Activated CD4-positive, alpha-beta T cell treated with anti-CD3 and anti-CD28 coated beads for 48 hours (primary cell): Measurements from ENCODE around the gene TAOK1.
"Not testable (repeated sequence)": the region's sequence is repeated elsewhere in the genome, so short reads cannot be mapped to it uniquely, and the experiment has no call there.

Source experiments
- DNase-seq: peaks from one replicate; pipeline ENCODE4 v3.0.0-alpha.2; 2020

Gene TAOK1

DNA sequence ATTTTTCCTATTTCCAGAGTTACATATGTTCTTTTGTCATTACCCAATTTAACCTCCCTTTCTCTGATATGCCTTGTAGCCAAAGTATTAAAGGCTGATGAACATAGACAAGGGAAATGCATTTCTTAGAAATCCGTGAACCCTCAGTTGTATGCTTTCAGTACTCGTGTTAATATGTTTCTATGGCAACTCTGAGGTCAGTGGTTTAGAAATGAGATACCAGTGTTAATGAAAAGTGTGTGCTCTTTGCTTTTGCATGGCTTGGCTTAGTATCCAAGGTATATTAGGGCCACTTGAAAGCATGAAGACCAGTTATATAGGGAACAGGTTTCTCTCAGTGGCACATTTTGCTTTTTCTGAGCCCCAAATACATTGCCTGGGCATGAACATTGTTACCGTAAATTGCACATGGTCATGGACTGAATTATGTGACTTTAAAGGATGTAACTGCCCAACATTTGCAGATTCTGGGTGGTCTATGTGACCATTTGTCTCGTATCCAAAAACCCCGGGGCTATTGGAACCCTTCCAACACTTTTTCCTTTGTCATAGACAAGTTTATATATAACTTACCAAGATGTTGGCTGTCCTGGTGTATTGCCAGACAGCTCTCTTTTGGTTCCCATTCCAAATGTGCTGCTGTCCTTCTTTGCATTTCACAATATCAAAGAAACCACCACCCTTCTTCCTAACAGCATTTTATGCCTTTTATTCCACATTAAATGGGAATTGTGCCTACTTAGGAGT lies 159.2 kb downstream of the TAOK1 start:
- no peak for DNase-seq

DNA sequence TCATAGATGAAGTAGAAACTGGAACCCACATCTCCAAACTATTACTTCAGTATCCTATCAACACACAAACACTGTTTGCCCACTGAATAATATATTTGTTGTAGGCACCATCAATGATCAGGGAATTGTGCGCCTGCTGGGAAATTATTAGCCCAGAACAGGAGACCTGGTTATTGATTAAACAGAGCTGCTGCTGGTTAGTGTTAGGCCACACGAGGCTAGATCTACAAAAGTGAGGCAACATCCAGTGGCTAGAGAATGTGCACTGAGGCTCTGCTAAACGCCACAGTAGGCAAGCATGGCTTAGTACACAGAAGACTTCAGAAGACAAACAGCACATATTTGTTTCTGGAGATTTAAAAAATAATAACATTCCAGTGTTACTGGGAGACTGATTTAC lies 165.7 kb downstream of the TAOK1 start:
- DNase-seq, result no peak

DNA sequence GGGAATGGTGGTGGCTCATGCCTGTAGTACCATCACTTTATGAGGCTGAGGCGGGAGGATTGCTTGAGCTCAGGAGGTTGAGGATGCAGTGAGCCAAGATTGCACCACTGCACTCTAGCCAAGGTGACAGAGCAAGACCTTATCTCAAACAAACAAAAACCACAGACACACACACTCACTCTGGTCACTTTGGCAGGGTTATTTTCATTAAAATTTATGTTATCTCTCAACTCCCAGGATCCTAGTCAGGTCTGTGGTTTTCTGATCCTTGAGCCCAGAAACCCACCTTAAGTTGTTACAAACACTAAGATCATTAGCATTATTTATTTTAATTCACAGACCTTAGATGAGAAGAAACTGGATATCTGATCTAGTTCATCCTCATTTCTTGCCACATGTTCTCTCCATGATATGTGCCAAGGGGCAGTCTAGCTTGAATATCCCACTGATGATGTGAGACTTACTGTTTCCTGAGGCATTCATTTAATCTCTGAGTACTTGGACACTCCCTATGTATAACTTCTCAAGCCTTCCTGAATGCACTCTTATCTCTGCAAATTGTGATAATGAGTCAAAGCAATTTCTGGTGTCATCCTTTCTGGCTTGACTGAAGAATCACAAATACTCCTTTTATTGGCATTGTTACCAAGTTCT lies 167.0 kb downstream of the TAOK1 start:
- DNase-seq, result no peak

DNA sequence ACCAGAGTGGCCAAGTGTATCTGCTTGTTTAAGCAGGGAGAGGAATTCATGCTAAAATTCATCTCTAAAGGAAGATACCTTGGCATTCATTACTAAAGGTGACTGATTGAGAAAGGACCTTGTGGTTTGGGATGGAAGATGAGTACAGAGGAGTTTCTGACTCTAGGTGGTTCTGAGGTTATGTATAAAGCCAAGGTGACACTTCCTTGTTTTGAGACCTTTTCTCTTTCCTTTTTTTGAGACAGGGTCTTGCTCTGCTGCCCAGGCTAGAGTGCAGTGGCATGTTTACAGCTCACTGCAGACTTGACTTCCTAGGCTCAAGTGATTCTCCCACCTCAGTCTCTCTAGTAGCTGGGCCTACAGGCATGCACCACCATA lies 167.6 kb downstream of the TAOK1 start:
- no peak for DNase-seq

DNA sequence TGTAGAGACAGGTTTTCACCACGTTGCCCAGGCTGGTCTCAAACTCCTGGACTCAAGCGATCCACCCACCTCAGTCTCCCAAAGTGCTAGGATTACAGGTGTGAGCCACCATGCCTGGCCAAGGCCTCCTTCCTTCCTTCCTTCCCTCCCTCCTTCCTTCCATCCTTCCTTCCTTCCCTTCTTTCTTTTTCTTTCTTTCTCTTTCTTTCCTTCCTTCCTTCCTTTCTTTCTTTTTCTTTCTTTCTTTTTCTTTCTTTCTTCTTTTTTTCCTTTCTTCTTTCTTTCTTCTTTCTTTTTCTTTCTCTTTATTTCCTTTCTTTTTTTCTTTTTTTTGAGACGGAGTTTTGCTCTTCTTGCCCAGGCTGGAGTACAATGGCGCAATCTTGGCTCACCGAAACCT lies 168.0 kb downstream of the TAOK1 start:
- DNase-seq, result not testable (repeated sequence)

DNA sequence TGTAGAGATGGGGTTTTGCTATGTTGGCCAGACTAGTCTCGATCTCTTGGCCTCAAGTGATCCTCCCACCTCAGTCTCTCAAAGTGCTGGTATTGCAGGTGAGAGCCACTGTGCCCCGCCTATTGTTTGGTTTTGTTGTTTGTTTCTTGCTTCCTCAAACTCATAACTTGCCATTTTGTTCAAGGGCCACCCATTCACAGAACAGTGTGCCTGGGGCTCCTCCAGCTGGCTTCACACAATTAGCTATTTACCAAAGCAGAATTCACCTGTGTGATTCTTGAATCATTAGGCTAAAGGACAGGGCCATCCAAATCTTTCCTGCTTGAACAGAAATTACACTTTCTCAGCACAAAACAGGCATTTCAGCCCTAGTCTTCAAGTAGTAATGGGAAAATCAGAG lies 169.5 kb downstream of the TAOK1 start:
- DNase-seq, result no peak

DNA sequence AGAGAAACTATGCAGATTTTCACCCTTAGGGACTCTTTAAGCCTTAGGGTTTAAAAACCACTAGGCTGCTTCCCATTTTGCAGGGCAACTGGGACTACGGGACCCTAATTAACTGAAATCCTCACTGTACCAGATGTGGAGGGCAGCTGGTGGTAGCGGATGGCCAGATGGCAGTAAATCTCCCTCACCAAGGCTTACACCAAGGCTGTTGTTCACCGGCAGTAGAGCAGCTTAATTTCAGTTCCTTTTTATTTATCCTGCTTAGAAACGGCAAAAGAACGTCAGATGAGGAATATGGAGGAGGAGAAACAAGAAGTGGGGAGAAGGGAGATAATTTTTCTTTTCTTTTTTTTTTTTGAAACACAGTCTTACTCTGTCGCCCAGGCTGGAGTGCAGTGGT lies 170.2 kb downstream of the TAOK1 start:
- DNase-seq, result no peak

DNA sequence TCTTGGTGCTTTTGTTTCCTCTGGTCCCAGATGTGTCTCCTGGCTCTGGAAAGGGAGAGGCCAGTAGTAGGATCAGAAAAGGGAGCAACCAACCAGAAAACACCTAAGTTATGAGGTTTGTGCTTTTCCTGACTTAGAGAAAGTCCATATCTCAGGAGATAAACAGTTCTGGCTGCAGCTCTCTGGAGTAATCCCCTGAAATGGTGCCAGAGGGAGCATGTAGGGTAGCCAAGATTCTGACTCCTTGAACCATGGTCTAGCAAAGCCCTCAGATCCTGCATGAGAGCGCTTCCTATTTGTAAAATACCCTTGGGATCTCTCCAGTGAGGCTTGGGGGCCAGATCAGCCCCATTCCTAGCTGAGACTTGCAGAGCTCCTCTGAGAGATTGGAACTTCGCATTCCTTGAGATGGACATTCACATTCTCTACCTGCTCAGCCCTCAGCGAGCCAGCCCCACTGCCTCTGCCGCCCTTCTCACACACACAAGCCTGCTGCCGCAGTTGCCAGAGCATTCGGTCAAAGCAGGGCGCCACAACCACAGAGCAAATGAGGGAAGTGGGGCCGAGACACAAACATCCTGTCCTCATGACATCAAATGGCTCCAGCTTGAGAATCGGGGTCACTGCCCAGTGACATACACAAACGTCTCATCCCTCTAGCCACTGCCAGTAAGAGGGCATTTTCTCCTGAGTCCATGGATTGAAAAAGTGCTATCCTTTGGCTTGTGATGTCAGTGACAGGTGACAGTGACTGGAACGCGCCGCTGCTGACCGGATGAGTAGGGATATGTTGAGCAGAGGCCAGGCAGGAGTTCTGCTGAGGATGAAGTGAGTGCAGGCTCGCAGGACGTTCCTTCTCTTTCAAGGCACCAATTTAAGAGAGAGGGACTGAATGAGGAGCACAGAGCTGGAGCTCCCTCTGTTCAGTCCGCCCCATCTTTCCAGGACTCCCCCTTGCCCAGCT lies 171.7 kb downstream of the TAOK1 start:
- DNase-seq, result no peak

DNA sequence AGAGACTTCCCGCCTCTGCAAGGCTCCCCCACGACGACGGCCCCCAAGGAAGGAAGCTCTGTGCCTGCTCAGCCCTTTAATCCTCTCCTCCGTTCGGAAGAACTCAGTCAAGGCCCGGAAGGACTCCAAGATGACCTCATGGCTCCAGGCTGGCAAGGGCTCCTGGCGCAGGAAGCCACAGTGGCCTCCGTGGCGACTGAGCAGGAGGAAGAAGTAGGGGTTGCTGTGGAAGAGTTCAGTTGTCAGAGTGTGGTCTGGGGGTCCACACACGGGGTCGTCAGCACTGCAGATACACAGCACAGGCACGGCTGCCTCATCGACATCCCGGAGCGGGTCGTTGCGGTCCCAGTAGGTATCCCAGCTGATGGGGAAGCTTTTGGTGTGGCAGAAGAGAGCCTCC lies 172.5 kb downstream of the TAOK1 start:
- no peak for DNase-seq

DNA sequence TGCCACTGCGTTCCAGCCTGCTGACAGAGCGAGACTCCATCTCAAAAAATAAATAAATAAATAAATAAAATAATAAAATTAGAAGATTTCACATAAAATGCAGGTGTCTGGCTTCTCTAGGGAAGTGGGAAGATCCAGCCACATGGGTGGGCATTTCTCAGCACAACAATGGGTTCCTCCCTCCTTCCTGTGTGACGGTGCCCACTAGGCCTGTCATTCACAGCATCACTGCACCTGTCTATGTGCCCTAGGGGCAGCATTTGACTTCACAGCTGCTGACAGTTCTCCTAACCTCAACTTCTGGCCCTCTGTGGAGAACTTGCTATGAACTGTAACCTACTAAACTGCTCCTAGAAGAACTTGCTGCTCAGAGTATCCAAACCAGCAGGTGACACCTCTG lies 173.7 kb downstream of the TAOK1 start:
- no peak for DNase-seq

DNA sequence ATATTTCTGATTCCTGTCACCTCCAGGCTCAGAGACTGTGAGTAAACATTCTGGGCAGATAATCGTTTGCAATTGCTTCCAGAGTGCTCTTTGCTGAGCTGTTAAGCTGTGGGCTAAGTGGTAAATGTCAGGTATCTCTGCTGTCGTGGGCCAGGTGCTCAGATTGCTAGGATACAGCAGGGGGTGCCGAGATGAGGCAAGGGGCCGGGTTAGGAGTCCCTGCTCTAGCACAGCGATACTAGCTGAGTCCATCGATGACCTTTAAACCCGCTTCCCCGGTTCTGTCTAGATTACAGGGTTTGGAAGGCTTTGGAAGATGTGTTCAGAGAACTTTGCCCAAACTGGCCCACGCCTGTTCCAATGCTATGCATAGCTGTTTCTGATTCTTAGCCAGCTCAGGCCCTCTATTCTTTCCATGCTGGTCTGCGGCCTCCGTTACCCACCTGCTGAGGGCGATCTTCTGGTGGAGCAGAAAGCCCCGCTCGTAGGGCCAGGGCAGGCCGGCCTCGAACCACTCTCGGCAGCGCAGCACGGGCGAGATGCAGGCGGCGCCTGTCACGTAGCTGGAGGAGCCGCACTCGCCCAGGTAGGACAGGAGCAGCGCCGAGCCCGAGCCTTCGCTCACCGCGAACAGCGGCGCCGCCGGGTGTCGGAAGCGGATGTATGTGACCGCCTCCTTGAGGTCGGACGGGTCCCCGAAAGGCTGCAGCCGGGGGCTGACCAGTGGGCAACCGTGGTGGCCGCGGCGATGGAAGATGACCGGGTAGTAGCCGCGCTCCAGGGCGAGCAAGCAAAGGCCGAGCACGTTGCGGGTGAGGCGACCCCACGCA lies 175.7 kb downstream of the TAOK1 start:
- peak; percentile 75 for DNase-seq

DNA sequence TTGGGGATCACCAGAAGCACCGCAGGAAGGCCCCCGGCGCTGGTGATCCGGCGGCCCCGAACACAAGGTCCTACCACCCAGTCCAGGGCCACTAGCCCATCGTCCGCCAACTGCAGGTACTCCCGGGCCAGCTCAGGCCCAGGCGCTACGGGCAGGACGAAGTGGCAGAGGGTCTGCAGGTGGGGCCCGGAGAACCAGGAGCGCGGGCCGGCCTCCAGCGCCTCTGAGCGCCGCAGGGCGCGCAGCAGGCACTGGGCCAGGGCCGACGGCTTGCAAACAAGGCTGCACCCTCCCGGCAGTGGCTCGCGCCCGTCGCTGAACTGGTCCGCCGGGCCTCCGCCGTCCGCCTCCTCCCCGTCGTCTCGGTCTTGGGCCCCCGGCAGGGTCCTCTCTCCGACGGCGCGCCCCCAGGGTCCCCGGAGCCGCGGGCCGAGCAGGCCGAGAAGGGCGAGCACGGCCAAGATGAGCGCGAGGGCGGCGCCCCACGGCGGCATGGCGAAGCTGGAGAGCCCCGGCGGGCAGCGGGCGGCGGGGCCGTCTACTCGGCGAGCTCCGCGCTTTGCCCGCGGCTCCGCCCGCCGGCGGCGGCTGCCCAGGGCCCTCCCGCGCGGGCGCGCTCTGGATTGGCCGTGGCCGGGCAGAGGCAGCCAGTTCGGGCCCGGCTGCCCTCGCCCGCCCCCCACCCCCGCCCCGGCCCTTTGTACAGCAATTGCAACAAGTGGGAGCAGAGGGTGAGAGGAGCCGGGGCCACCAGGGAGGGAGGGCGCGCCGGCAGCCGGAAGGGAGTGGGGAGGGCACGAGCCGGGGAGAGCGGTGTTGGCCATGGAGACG lies 176.5 kb downstream of the TAOK1 start, which contains the start of gene ABHD15:
Gene ABHD15, minus strand, starts transcription at position 565 of the 831 bp plus-strand sequence. Its CDS starts 71 bp downstream, at position 494.
- DNase-seq, result peak; percentile 70

DNA sequence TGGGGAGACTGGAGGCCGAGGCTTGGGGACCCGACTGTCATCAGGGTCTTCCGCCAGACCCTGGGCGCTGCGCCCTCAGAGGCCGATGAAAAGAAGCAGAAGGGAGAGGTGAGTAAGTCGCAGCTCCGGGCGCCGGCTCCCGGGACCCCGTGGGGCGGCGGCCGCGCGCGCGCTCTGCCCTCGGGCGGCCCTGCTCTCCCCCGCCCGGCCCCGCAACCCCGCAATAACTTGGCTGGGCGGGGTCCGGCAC lies 177.1 kb downstream of the TAOK1 start:
- no peak for DNase-seq

DNA sequence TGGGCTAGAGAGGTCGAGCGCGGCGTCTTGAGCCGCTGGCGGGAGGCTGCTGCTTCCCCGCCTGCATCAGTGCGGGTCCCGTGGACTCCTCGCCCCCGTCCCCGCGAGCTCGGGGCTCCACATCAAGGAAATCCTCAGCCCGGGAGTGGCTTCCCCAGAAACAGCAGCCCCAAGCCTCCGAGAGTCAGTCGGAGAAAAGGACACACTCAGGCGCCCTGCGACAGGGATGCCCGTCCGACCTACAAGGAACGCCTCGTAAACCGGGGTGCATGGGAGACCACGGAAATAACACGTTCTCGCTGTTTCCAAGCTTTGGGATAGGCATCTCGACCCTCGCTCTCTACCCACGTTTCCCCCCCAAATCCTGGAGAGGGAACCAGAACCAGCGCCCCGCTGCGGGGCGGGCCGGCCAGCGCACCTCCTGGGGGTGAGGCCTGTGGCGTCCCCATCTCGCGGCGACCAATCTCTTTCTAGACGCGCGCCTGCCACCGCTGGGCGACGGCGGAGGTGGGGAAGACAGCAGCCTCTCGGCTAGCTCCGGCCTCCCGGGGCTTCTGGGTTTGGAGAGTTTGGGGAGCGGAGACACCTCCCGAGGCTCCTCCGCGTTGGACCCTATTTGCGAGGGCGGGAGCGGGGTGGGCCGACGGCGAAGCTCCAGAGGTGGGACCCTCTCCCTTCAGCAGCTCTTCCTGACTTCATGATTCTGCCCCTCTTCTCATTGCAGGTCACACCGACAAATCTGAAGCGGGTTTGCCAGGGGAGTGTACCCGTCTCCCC lies 177.6 kb downstream of the TAOK1 start:
- peak; percentile 86 for DNase-seq

DNA sequence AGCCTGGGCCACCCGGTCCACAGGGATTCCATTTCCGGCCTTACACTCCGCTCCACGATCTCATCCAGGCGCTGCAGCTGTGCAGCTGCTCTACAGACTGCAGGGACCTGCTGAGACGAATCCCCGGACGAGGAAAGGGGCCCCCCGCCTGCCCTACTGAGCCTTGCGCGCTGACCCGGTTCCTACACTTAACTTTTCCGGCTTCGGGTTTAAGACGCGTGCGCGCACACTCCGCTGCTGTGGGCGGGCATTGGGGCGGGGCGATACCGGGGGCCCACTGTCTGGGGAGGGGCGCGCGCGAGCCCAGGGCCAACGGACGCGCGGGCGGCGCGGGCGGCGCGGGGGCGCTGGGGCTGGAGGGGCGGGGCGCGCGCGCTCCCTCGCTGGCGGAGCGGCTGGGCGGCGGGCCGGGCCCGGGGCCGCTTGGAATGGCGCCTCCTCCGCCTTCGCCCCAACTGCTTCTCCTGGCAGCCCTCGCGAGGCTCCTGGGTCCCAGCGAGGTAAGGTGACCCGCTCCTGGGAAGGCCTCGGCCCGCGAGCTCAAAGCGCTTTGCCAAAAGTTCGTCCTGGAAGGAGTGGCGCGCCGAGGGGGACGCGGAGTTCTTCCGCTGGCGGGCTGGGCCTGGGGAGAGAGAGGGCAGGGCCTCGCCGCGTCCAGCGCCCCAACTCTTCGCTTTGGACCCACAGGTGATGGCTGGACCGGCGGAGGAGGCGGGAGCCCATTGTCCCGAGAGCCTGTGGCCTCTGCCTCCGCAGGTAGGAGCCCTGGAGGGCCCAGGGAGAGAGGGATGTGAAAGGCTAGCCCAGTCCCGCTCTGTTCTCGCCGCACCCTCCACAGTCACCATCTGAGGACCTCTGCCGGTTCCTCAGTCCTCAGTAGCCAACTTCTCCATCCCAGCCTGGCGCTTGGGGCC lies 178.4 kb downstream of the TAOK1 start, which contains the start of gene TP53I13:
Gene TP53I13, plus strand, starts transcription at position 371 of the 914 bp plus-strand sequence. Its CDS starts 58 bp downstream, at position 429.
- DNase-seq, result peak; percentile 90

DNA sequence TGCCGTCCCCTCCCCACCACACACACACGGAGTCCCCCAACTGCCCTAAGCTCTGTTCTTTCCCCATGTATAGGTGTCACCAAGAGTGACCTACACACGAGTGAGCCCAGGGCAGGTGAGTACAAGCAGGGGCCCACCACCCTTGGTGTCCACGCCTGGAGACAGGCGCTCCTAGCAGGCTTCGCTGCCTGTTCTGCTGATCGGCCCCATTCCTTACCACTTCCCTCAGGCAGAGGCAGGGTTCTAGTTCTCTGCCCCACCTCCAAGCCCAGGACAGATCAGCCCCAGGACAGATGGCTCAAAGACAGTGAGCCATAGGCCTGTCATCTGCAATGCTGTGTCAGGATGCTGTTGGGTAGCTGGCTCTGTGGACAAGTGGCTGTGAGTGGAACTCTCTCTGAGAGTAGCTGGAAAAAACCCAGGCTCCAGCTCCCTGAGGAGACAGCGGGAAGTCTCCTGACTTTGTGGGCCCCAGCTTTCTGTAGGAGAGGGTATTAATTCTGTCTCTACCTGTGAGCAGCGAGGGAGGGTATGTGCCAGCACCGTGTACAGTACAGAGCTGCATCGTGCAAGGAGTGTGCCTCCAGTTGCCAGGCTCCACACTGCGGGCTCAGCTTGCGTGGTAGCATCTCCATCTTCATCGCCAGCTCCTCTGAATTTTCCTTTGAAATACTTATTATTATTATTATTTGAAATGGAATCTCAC lies 179.2 kb downstream of the TAOK1 start:
- DNase-seq, result no peak

DNA sequence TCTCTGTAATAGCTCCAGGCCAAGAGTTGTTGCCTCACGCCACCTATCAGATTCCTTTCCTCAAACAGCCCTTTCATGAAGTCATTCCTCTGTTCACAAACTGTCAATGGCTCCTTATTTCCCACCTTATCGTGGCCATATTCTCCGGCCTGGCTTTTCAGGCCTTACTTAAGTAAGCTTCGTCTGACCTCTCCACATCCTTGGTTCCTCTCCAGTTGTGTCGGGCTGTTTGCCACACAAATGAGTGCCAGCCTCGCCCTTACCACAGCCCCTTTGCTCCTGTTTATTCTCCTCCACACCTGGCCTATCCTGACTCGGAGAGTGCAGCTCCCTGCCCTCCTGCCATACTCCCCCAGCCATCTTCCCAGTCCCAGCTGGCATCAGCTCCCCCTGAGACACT lies 180.4 kb downstream of the TAOK1 start:
- no peak for DNase-seq

DNA sequence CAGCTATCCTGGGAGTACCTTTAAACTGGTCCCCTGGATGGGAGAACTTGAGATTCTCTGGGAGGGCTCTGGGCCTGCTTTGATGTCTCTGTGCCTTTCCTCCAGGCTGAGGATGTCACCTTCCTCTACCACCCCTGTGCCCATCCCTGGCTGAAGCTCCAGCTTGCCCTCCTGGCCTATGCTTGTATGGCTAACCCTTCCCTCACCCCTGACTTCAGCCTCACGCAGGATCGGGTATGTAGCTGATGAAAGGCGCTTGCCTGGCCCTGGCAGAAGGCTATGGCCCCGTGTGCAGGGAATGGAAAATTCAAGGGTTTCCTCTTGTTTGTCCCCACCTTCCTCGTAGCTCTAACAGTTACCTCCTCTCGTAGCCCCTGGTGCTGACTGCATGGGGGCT lies 181.3 kb downstream of the TAOK1 start:
- DNase-seq, result no peak
